Tibial artery (tissue), 4 donors: ENCODE measurements around the gene COQ4.

ENCODE experiments used
- DNase-seq, 2 donors: peaks; one replicate each; pipeline ENCODE4 v3.0.0-alpha.2; 2019
- H3K27ac ChIP-seq, 2 donors: fragments of 200-600 bp; sonication (generic) in 1 of 2; 1 replicate in 1 of 2; 2 replicates in 1 of 2; pipeline ENCODE4 v1.5.1; 2018 to 2019; ENCODE audit warnings: mild to moderate bottlenecking in 1 of 2
- H3K27me3 ChIP-seq, 2 donors: fragments of 200-600 bp; sonication (generic) in 1 of 2; one replicate each; pipeline versions ENCODE4 v1.5.1 to v1.6.0; 2016 to 2019
- H3K36me3 ChIP-seq, 3 donors: fragments of 200-600 bp; sonication (generic) in 2 of 3; one replicate each; pipeline ENCODE4 v1.5.1; 2016 to 2019; ENCODE audit warnings: mild to moderate bottlenecking in 2 of 3
- H3K4me1 ChIP-seq, 4 donors: fragments of 200-600 bp; sonication (generic) in 2 of 4; 1 replicate in 3 of 4; 2 replicates in 1 of 4; pipeline ENCODE4 v1.5.1; 2016 to 2019
- H3K4me3 ChIP-seq, 2 donors: fragments of 200-600 bp; sonication (generic) in 1 of 2; 1 replicate in 1 of 2; 2 replicates in 1 of 2; pipeline ENCODE4 v1.5.1; 2018 to 2019; ENCODE audit warnings: mild to moderate bottlenecking in 2 of 2
- H3K9me3 ChIP-seq, 3 donors: fragments of 200-600 bp; sonication (generic) in 1 of 3; one replicate each; pipeline ENCODE4 v1.5.1; 2016 to 2019
- CTCF ChIP-seq, 2 experiments: fragments of 200-600 bp in 1 of 2; fragments of 450-650 bp in 1 of 2; IDR thresholded peaks; one replicate each; pipeline ENCODE4 v1.5.1; 2017 to 2019; ENCODE audit warnings: antibody characterized with exemption in 2 of 2, mild to moderate bottlenecking in 1 of 2, moderate library complexity in 1 of 2
- intact Hi-C: fragments of 100-400 bp; cut with DNase I; formaldehyde crosslinking; loops from one replicate; pipeline ENCODE4 v1.15.0; 2023; ENCODE audit warnings: low total_unique reads

COQ4 gene

GRCh38 chr9:128339761-128340690, 17.4 kb downstream of the COQ4 start, which contains the start of gene SLC27A4:
Gene SLC27A4 (plus strand): TSS chr9:128340527. CDS start chr9:128343133, 2,606 bp downstream.
- Histone ChIP-seq H3K4me3 (peak within 1 kb of the TSS; percentile 82 to 84), H3K36me3 (peaks cover 18 to 31% (median 23%) of the 10 kb centered on the region in 3 donors), H3K9me3 (no peaks in the 10 kb centered on the region), H3K27me3 (no peaks in the 10 kb centered on the region), H3K4me1 (peaks cover 0 to 18% (median 9%) of the 10 kb centered on the region in 4 donors), H3K27ac (peak within 1 kb of the TSS; percentile 76 to 79)
- TF ChIP-seq CTCF (IDR thresholded peaks at IDR 0.05), result peak in 1 of 2 experiments; percentile 9
- peak; percentile 54 to 75 for DNase-seq
- intact Hi-C loops, result no loop called here

GRCh38 chr9:128340691-128341434, 18.2 kb downstream of the COQ4 start:
- DNase-seq, result no peak
- TF ChIP-seq CTCF (IDR thresholded peaks at IDR 0.05), result no peak
- intact Hi-C loops, result no loop called here

GRCh38 chr9:128341435-128341849, 18.8 kb downstream of the COQ4 start:
- intact Hi-C loops, result no loop called here
- Histone ChIP-seq H3K4me1 (peaks cover 0 to 18% (median 9%) of the 10 kb centered on the region in 4 donors), H3K27me3 (no peaks in the 10 kb centered on the region), H3K27ac (peak overlapping the region; percentile 76 to 79), H3K4me3 (peak overlapping the region; percentile 82 to 84), H3K36me3 (peaks cover 32 to 43% (median 38%) of the 10 kb centered on the region in 3 donors), H3K9me3 (no peaks in the 10 kb centered on the region)
- peak; percentile 51 to 76 for DNase-seq
- TF ChIP-seq CTCF (IDR thresholded peaks at IDR 0.05), result peak; percentile 45 to 57

More at GRCh38 chr9:128340691-128341434, 18.2 kb downstream of the COQ4 start:
- no peaks in the 10 kb centered on the region for H3K9me3 ChIP-seq
- peaks cover 27 to 37% (median 32%) of the 10 kb centered on the region in 3 donors for H3K36me3 ChIP-seq
- H3K27me3 ChIP-seq, result no peaks in the 10 kb centered on the region
- H3K4me1 ChIP-seq, result peaks cover 0 to 18% (median 9%) of the 10 kb centered on the region in 4 donors
- peak overlapping the region; percentile 76 to 79 for H3K27ac ChIP-seq
- peak overlapping the region; percentile 82 to 84 for H3K4me3 ChIP-seq

GRCh38 chr9:128342971-128343680, 20.5 kb downstream of the COQ4 start:
- no peaks in the 10 kb centered on the region for H3K27me3 ChIP-seq
- peaks cover 43 to 60% (median 51%) of the 10 kb centered on the region in 3 donors for H3K36me3 ChIP-seq
- H3K4me1 ChIP-seq, result peaks cover 0 to 18% (median 9%) of the 10 kb centered on the region in 4 donors
- DNase-seq, result no peak
- intact Hi-C loops, result no loop called here
- no peak overlapping the region for H3K4me3 ChIP-seq
- H3K9me3 ChIP-seq, result no peaks in the 10 kb centered on the region
- H3K27ac ChIP-seq, result no peak overlapping the region
- no peak for TF ChIP-seq CTCF (IDR thresholded peaks at IDR 0.05)

GRCh38 chr9:128343855-128344254, 21.2 kb downstream of the COQ4 start:
- Histone ChIP-seq H3K4me1 (peaks cover 0 to 18% (median 9%) of the 10 kb centered on the region in 4 donors), H3K9me3 (no peaks in the 10 kb centered on the region), H3K27ac (no peak overlapping the region), H3K27me3 (no peaks in the 10 kb centered on the region), H3K36me3 (peaks cover 50 to 67% (median 58%) of the 10 kb centered on the region in 3 donors), H3K4me3 (no peak overlapping the region)
- no peak for TF ChIP-seq CTCF (IDR thresholded peaks at IDR 0.05)
- DNase-seq, result no peak
- intact Hi-C loops, result no loop called here
